Esophagus squamous epithelium (tissue), 5 donors: ENCODE results near the gene FRMD5. TPM values are rescaled to one million over a fixed set of nuclear protein-coding genes. Genes with fewer than 3 reads are reported as not detected.
A peak's percentile ranks its signal among the peaks of the same experiment; 100 is the strongest.

ENCODE experiments used
- DNase-seq: peaks from one replicate; lab custom pipeline; 2025; lab: John Stamatoyannopoulos, UW
- H3K27ac ChIP-seq, 4 donors: fragments of 200-600 bp; sonication (generic); one replicate each; pipeline ENCODE4 v1.5.1; 2016 to 2019; ENCODE audit warnings: mild to moderate bottlenecking in 1 of 4
- H3K27me3 ChIP-seq, 4 donors: fragments of 200-600 bp; sonication (generic); 1 replicate in 3 of 4; 2 replicates in 1 of 4; pipeline versions ENCODE4 v1.5.1 to v1.6.0; 2017 to 2021; ENCODE audit warnings: antibody characterized with exemption in 1 of 4
- H3K36me3 ChIP-seq, 3 donors: fragments of 200-600 bp; sonication (generic); one replicate each; pipeline ENCODE4 v1.5.1; 2016 to 2019
- H3K4me1 ChIP-seq, 3 donors: fragments of 200-600 bp; sonication (generic); one replicate each; pipeline ENCODE4 v1.5.1; 2017 to 2019
- H3K4me3 ChIP-seq, 4 donors: fragments of 200-600 bp; sonication (generic); 1 replicate in 3 of 4; 2 replicates in 1 of 4; pipeline ENCODE4 v1.5.1; 2016 to 2019; ENCODE audit warnings: mild to moderate bottlenecking in 2 of 4, moderate library complexity in 1 of 4
- H3K9me3 ChIP-seq, 3 donors: fragments of 200-600 bp; sonication (generic); one replicate each; pipeline ENCODE4 v1.5.1; 2016 to 2019
- CTCF ChIP-seq, 6 experiments: fragments of 450-650 bp in 4 of 6; fragments of 200-600 bp in 2 of 6; sonication (generic) in 2 of 6; IDR thresholded peaks; one replicate each; pipeline ENCODE4 v1.5.1; 2016 to 2019; ENCODE audit warnings: antibody characterized with exemption in 6 of 6, mild to moderate bottlenecking in 4 of 6, moderate library complexity in 4 of 6
- POLR2A ChIP-seq, 4 donors: fragments of 450-650 bp; IDR thresholded peaks; one replicate each; pipeline ENCODE4 v1.6.1; 2017; ENCODE audit warnings: antibody characterized with exemption in 4 of 4, mild to moderate bottlenecking in 4 of 4, moderate library complexity in 3 of 4
- WGBS, 2 donors: methylation state at CpG; one replicate each; pipeline ENCODE4 v1.1.5; 2018; 5-methylcytosine and 5-hydroxymethylcytosine counted together
- intact Hi-C: fragments of 100-400 bp; cut with DNase I; formaldehyde crosslinking; loops from one replicate; pipeline ENCODE4 v1.15.0; 2022
- total RNA-seq, 4 donors: library from RNA; depleted of rRNA; stranded (reverse); fragments of >200 nt; gene quantifications; one replicate each; pipeline ENCODE4 v1.1.0, GENCODE V29; 2016
- donor health status: DM: yes; HTN: yes; CAD: no.

The FRMD5 gene
- total RNA-seq, 4 donors from 2014 or later, result 0.19 TPM; not detected in 3

GRCh38 chr15:43939070-43939469 is 256.0 kb downstream of the FRMD5 start:
- Histone ChIP-seq H3K27ac (no peak overlapping the region), H3K4me3 (no peak overlapping the region), H3K27me3 (peaks cover 0 to 16% (median 0%) of the 10 kb centered on the region in 4 donors), H3K4me1 (no peaks in the 10 kb centered on the region), H3K9me3 (no peaks in the 10 kb centered on the region), H3K36me3 (no peaks in the 10 kb centered on the region)
- 90 to 93% methylated on average over 3 of the region's 3 CpGs for WGBS, 2 donors
- peak in 1 of 6 experiments; percentile 26 for TF ChIP-seq CTCF (IDR thresholded peaks at IDR 0.05)
- TF ChIP-seq POLR2A (IDR thresholded peaks at IDR 0.05), result no peak
- intact Hi-C loops, result no loop called here
- no peak for DNase-seq

GRCh38 chr15:43934480-43934879 is 260.6 kb downstream of the FRMD5 start:
- WGBS, 2 donors, result 82 to 84% methylated on average over 6 of the region's 6 CpGs

GRCh38 chr15:43932907-43933306 is 262.2 kb downstream of the FRMD5 start:
- H3K4me3 ChIP-seq, result no peak overlapping the region
- TF ChIP-seq CTCF (IDR thresholded peaks at IDR 0.05) (no peak), POLR2A (IDR thresholded peaks at IDR 0.05) (no peak)
- H3K27ac ChIP-seq, result no peak overlapping the region
- WGBS, 2 donors, result 55 to 83% methylated on average over 1 to 3 of the region's 3 CpGs
- no peaks in the 10 kb centered on the region for H3K36me3 ChIP-seq
- H3K27me3 ChIP-seq, result peaks cover 0 to 32% (median 0%) of the 10 kb centered on the region in 4 donors
- intact Hi-C loops, result no loop called here
- no peak for DNase-seq
- no peaks in the 10 kb centered on the region for H3K9me3 ChIP-seq
- H3K4me1 ChIP-seq, result peaks cover 0 to 5% (median 0%) of the 10 kb centered on the region in 3 donors

More at GRCh38 chr15:43934480-43934879, 260.6 kb downstream of the FRMD5 start:
- peaks cover 0 to 5% (median 0%) of the 10 kb centered on the region in 3 donors for H3K4me1 ChIP-seq
- no peak overlapping the region for H3K27ac ChIP-seq
- no peaks in the 10 kb centered on the region for H3K36me3 ChIP-seq
- TF ChIP-seq CTCF (IDR thresholded peaks at IDR 0.05) (no peak), POLR2A (IDR thresholded peaks at IDR 0.05) (no peak)
- H3K9me3 ChIP-seq, result no peaks in the 10 kb centered on the region
- peaks cover 0 to 32% (median 0%) of the 10 kb centered on the region in 4 donors for H3K27me3 ChIP-seq
- intact Hi-C loops, result no loop called here
- no peak overlapping the region for H3K4me3 ChIP-seq
- DNase-seq, result no peak

GRCh38 chr15:43931790-43932435 is 263.2 kb downstream of the FRMD5 start:
- TF ChIP-seq POLR2A (IDR thresholded peaks at IDR 0.05), result no peak
- no peak for TF ChIP-seq CTCF (IDR thresholded peaks at IDR 0.05)
- 81 to 88% methylated on average over 3 of the region's 3 CpGs for WGBS, 2 donors

GRCh38 chr15:43931119-43931518 is 264.0 kb downstream of the FRMD5 start:
- Histone ChIP-seq H3K9me3 (no peaks in the 10 kb centered on the region), H3K4me3 (no peak overlapping the region), H3K27ac (no peak overlapping the region), H3K36me3 (no peaks in the 10 kb centered on the region), H3K4me1 (peaks cover 0 to 5% (median 0%) of the 10 kb centered on the region in 3 donors), H3K27me3 (peaks cover 0 to 30% (median 0%) of the 10 kb centered on the region in 4 donors)
- WGBS, 2 donors, result 81 to 83% methylated on average over 3 of the region's 3 CpGs
- DNase-seq, result no peak
- intact Hi-C loops, result no loop called here
- TF ChIP-seq POLR2A (IDR thresholded peaks at IDR 0.05) (no peak), CTCF (IDR thresholded peaks at IDR 0.05) (no peak)

More at GRCh38 chr15:43931790-43932435, 263.2 kb downstream of the FRMD5 start:
- Histone ChIP-seq H3K4me1 (peaks cover 0 to 5% (median 0%) of the 10 kb centered on the region in 3 donors), H3K27ac (no peak overlapping the region), H3K4me3 (no peak overlapping the region), H3K27me3 (peaks cover 0 to 32% (median 0%) of the 10 kb centered on the region in 4 donors), H3K9me3 (no peaks in the 10 kb centered on the region), H3K36me3 (no peaks in the 10 kb centered on the region)
- intact Hi-C loops, result no loop called here
- DNase-seq, result no peak
